GM12872 (cell line): ENCODE measurements around the gene SUPT20H.

Experiments
- CTCF ChIP-seq: IDR thresholded peaks from 3 replicates; pipeline ENCODE4 v1.5.1; 2011; ENCODE audit warnings: low read depth, mild to moderate bottlenecking, low read length, moderate library complexity; ENCODE audit not compliant: insufficient read depth

SUPT20H gene

GRCh38 chr13:37101201-37101600 is 41.7 kb upstream of the SUPT20H start:
- no peak for TF ChIP-seq CTCF

GRCh38 chr13:37100731-37101130 is 41.2 kb upstream of the SUPT20H start:
- TF ChIP-seq CTCF: no peak

- no peak for TF ChIP-seq CTCF
Measured at GRCh38 chr13:37097076-37097475, 37.6 kb upstream of the SUPT20H start.

- TF ChIP-seq CTCF: no peak
Measured at GRCh38 chr13:37094840-37095239, 35.4 kb upstream of the SUPT20H start.

GRCh38 chr13:37094099-37094498 is 34.6 kb upstream of the SUPT20H start:
- no peak for TF ChIP-seq CTCF

- no peak for TF ChIP-seq CTCF
Measured at GRCh38 chr13:37091835-37092234, 32.3 kb upstream of the SUPT20H start.

GRCh38 chr13:37090912-37091311 is 31.4 kb upstream of the SUPT20H start:
- TF ChIP-seq CTCF: no peak

- no peak for TF ChIP-seq CTCF
Measured at GRCh38 chr13:37089495-37089894, 30.0 kb upstream of the SUPT20H start.
